ENCODE results near the gene RFT1.

GRCh38 chr3:53140847-53141845 is 10.9 kb upstream of the RFT1 start:
- TF ChIP-seq, protein P1, sequence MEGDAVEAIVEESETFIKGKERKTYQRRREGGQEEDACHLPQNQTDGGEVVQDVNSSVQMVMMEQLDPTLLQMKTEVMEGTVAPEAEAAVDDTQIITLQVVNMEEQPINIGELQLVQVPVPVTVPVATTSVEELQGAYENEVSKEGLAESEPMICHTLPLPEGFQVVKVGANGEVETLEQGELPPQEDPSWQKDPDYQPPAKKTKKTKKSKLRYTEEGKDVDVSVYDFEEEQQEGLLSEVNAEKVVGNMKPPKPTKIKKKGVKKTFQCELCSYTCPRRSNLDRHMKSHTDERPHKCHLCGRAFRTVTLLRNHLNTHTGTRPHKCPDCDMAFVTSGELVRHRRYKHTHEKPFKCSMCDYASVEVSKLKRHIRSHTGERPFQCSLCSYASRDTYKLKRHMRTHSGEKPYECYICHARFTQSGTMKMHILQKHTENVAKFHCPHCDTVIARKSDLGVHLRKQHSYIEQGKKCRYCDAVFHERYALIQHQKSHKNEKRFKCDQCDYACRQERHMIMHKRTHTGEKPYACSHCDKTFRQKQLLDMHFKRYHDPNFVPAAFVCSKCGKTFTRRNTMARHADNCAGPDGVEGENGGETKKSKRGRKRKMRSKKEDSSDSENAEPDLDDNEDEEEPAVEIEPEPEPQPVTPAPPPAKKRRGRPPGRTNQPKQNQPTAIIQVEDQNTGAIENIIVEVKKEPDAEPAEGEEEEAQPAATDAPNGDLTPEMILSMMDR (IDR thresholded peaks at IDR 0.05 in 2 of 3, conservative IDR thresholded peaks at IDR 0.05 in 1 of 3; ENCODE audit: borderline replicate concordance in 1 of 3, insufficient read depth in 1 of 3, low read depth in 2 of 3, low read length in 2 of 3): no peak
- TF ChIP-seq POLR2A (IDR thresholded peaks at IDR 0.05; ENCODE audit: borderline replicate concordance, extremely low read depth, insufficient read depth, insufficient read length) (no peak), SIN3A (IDR thresholded peaks at IDR 0.05; ENCODE audit: low read depth) (no peak), RAD21 (IDR thresholded peaks at IDR 0.05; ENCODE audit: low read depth) (no peak), ELF1 (IDR thresholded peaks at IDR 0.05; ENCODE audit: borderline replicate concordance, low read depth) (no peak), FOSL1 (IDR thresholded peaks at IDR 0.05; ENCODE audit: low read depth) (no peak), EZH2 (IDR thresholded peaks at IDR 0.05) (no peak), ATF3 (IDR thresholded peaks at IDR 0.05) (no peak), SP1 (IDR thresholded peaks at IDR 0.05; ENCODE audit: low read depth) (no peak), SRF (IDR thresholded peaks at IDR 0.05; ENCODE audit: low read depth) (no peak)
- TF ChIP-seq, protein P2, sequence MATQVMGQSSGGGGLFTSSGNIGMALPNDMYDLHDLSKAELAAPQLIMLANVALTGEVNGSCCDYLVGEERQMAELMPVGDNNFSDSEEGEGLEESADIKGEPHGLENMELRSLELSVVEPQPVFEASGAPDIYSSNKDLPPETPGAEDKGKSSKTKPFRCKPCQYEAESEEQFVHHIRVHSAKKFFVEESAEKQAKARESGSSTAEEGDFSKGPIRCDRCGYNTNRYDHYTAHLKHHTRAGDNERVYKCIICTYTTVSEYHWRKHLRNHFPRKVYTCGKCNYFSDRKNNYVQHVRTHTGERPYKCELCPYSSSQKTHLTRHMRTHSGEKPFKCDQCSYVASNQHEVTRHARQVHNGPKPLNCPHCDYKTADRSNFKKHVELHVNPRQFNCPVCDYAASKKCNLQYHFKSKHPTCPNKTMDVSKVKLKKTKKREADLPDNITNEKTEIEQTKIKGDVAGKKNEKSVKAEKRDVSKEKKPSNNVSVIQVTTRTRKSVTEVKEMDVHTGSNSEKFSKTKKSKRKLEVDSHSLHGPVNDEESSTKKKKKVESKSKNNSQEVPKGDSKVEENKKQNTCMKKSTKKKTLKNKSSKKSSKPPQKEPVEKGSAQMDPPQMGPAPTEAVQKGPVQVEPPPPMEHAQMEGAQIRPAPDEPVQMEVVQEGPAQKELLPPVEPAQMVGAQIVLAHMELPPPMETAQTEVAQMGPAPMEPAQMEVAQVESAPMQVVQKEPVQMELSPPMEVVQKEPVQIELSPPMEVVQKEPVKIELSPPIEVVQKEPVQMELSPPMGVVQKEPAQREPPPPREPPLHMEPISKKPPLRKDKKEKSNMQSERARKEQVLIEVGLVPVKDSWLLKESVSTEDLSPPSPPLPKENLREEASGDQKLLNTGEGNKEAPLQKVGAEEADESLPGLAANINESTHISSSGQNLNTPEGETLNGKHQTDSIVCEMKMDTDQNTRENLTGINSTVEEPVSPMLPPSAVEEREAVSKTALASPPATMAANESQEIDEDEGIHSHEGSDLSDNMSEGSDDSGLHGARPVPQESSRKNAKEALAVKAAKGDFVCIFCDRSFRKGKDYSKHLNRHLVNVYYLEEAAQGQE (IDR thresholded peaks at IDR 0.05; ENCODE audit: low read depth): no peak
- TF ChIP-seq, protein P3, sequence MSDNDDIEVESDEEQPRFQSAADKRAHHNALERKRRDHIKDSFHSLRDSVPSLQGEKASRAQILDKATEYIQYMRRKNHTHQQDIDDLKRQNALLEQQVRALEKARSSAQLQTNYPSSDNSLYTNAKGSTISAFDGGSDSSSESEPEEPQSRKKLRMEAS (IDR thresholded peaks at IDR 0.05): no peak
